SU-DHL-6 (cell line): ENCODE results near the gene CLEC16A.

Experiments
- H2AFZ ChIP-seq: fragments of 200-600 bp; sonication (generic); 2 replicates; pipeline ENCODE4 v1.6.1; 2014; ENCODE audit warnings: low read depth, mild to moderate bottlenecking, moderate library complexity, mixed read lengths, antibody characterized with exemption, low read length; ENCODE audit not compliant: severe bottlenecking
- H3F3A ChIP-seq: fragments of 200-600 bp; shearing (Covaris generic); 2 replicates; pipeline ENCODE4 v1.6.0; 2016; ENCODE audit warnings: antibody characterized with exemption, mild to moderate bottlenecking; ENCODE audit not compliant: insufficient read depth
- H3K27ac ChIP-seq: fragments of 200-600 bp; sonication (generic); 2 replicates; pipeline ENCODE4 v1.5.1; 2016; ENCODE audit warnings: low read depth, mild to moderate bottlenecking, low read length, moderate library complexity, mixed read lengths
- H3K27me3 ChIP-seq: fragments of 200-600 bp; sonication (generic), shearing (Covaris generic); 2 replicates; pipeline ENCODE4 v1.6.0; 2014; ENCODE audit warnings: mild to moderate bottlenecking, low read length
- H3K36me3 ChIP-seq: fragments of 200-600 bp; sonication (generic); 2 replicates; pipeline ENCODE4 v1.6.1; 2014; ENCODE audit warnings: mild to moderate bottlenecking, low read length, mixed read lengths
- H3K4me2 ChIP-seq: fragments of 300-600, 200-600 bp; shearing (Covaris generic), sonication (generic); 2 replicates; pipeline ENCODE4 v1.6.0; 2014; ENCODE audit warnings: low read length, low read depth, mild to moderate bottlenecking; ENCODE audit not compliant: poor library complexity, severe bottlenecking
- H3K4me3 ChIP-seq: fragments of 200-600 bp; sonication (generic); 2 replicates; pipeline ENCODE4 v1.5.1; 2014; ENCODE audit warnings: antibody characterized with exemption, low read length, mild to moderate bottlenecking, mixed read lengths; ENCODE audit not compliant: insufficient read depth, poor library complexity, severe bottlenecking
- H3K79me2 ChIP-seq: fragments of 200-600 bp; sonication (generic); 2 replicates; pipeline ENCODE4 v1.6.1; 2014; ENCODE audit warnings: mild to moderate bottlenecking, low read length, moderate library complexity; ENCODE audit not compliant: insufficient read depth
- H3K9ac ChIP-seq: fragments of 200-600 bp; sonication (generic); 2 replicates; pipeline ENCODE4 v1.7.0; 2014; ENCODE audit warnings: mild to moderate bottlenecking, low read length
- H3K9me2 ChIP-seq: fragments of 200-600 bp; sonication (generic); replicated peaks from 2 replicates; pipeline ENCODE4 v1.6.1; 2014; ENCODE audit warnings: low read length; ENCODE audit not compliant: insufficient read depth
- H3K9me3 ChIP-seq: fragments of 200-600 bp; sonication (generic); 2 replicates; pipeline ENCODE4 v1.6.1; 2014; ENCODE audit warnings: low read length, mixed read lengths; ENCODE audit not compliant: insufficient read depth
- H4K20me1 ChIP-seq: fragments of 200-600 bp; sonication (generic); 2 replicates; pipeline ENCODE4 v1.6.1; 2014; ENCODE audit warnings: low read depth, mild to moderate bottlenecking, antibody characterized with exemption, low read length, moderate library complexity, mixed read lengths
- EZH2phosphoT487 ChIP-seq: fragments of 200-600 bp; sonication (generic), shearing (Covaris generic); conservative IDR thresholded peaks from 2 replicates; pipeline ENCODE4 v1.6.1; 2018; ENCODE audit warnings: mild to moderate bottlenecking, antibody characterized with exemption, low read length, moderate library complexity, mixed read lengths
- TF ChIP-seq, protein P1 (sequence below): fragments of 200-600 bp; sonication (generic); IDR thresholded peaks from one replicate; pipeline ENCODE4 v1.5.1; 2017; ENCODE audit warnings: antibody characterized with exemption, mild to moderate bottlenecking, low read length, moderate library complexity; ENCODE audit not compliant: insufficient read depth, poor library complexity, severe bottlenecking

CLEC16A gene

DNA sequence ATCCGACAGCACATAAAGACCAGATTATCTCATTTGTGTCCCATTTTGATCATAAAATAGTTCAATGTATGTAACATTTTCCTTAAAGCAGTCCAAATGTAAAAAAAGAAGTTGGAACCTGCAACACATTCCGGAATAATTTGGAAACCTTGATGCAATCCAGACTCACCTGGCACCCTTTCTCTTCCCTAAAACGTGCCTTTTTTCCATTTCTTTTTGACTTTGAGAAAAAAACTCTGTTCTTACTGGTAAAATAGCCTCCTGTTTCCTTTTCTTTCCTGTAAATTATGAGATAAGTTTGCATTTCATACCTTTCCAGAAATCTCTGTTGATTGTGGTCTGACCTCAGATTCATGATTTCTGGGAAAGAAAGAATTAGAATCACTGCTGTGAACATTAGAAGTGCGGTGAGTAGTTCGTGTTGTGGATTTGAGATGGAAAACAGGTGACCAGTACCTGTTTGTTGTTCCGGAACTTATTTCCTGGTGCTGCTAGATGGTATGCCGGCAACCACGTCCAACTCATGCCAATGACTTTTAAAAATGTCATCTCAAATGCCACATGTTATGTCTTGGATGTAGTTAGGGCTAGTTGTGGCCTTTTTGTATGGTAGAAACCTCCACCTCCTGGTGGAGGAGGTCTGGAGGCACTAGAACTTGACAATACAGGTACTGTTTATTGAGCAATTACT lies 203.5 kb downstream of the CLEC16A start:
- H3K27me3 ChIP-seq = no peaks in the 10 kb centered on the region
- H3K9ac ChIP-seq = no peak overlapping the region
- H3K27ac ChIP-seq = no peak overlapping the region
- no peaks in the 10 kb centered on the region for H3K79me2 ChIP-seq
- no peaks in the 10 kb centered on the region for H3F3A ChIP-seq
- no peaks in the 10 kb centered on the region for H3K36me3 ChIP-seq
- H3K9me3 ChIP-seq = no peaks in the 10 kb centered on the region
- H3K9me2 ChIP-seq = no peaks in the 10 kb centered on the region
- no peak overlapping the region for H2AFZ ChIP-seq
- TF ChIP-seq, protein P1, sequence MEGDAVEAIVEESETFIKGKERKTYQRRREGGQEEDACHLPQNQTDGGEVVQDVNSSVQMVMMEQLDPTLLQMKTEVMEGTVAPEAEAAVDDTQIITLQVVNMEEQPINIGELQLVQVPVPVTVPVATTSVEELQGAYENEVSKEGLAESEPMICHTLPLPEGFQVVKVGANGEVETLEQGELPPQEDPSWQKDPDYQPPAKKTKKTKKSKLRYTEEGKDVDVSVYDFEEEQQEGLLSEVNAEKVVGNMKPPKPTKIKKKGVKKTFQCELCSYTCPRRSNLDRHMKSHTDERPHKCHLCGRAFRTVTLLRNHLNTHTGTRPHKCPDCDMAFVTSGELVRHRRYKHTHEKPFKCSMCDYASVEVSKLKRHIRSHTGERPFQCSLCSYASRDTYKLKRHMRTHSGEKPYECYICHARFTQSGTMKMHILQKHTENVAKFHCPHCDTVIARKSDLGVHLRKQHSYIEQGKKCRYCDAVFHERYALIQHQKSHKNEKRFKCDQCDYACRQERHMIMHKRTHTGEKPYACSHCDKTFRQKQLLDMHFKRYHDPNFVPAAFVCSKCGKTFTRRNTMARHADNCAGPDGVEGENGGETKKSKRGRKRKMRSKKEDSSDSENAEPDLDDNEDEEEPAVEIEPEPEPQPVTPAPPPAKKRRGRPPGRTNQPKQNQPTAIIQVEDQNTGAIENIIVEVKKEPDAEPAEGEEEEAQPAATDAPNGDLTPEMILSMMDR = no peak
- no peak for TF ChIP-seq EZH2phosphoT487
- no peak overlapping the region for H3K4me3 ChIP-seq
- H3K4me2 ChIP-seq = no peak overlapping the region
- no peaks in the 10 kb centered on the region for H4K20me1 ChIP-seq

DNA sequence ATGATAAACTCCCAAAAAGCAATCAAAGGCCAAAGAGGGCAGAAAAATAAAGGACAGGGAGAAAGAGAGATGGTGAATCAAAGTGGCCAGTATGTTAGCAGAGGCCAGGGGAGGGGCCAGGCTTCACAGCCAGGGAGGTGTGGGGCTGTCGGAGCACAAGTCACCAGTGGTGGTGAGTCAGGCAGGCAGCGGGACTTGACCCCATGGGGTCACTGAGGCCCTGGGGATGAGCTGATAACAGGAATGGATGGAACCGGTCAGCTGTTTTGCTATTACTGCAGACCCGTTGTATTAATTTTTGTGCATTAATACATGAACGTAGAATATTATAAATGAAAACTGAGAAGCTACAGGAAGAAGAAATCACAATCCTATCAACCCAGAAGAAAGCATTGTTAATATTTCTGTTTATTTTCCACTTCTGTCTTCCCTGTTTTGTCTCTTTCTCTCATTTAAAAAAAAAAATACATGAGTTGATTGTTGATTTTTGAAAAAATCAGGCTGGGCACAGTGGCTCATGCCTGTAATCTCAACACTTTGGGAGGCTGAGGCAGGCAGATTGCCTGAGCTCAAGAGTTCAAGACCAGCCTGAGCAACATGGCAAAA lies 204.8 kb downstream of the CLEC16A start:
- Histone ChIP-seq H3K36me3 (no peaks in the 10 kb centered on the region), H4K20me1 (no peaks in the 10 kb centered on the region), H2AFZ (no peak overlapping the region), H3K9me3 (no peaks in the 10 kb centered on the region), H3K9ac (no peak overlapping the region), H3K27me3 (no peaks in the 10 kb centered on the region), H3F3A (no peaks in the 10 kb centered on the region), H3K4me2 (no peak overlapping the region), H3K27ac (no peak overlapping the region), H3K9me2 (no peaks in the 10 kb centered on the region), H3K4me3 (no peak overlapping the region), H3K79me2 (no peaks in the 10 kb centered on the region)
- no peak for TF ChIP-seq EZH2phosphoT487
- TF ChIP-seq, protein P1 = no peak

DNA sequence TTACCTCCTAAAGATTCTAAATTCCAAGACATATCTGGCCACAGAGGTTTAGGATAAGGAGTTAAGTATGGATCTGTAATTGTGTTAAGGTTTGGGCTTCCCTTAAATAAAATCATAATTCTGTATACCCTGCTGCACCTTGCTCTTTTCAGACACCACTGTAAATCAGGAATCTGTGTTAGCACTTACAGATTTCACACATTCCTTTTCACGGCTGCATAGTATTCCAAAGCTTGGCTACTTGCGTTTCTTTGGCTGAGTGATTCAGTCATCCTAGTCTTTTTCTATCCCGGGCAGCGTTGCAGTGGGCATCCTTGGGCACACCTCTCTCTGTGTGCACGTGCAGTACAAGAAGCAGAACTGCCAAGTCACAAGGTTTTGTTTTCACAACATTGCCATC lies 205.8 kb downstream of the CLEC16A start:
- H3K9ac ChIP-seq = no peak overlapping the region
- H3K79me2 ChIP-seq = no peaks in the 10 kb centered on the region
- H3K27ac ChIP-seq = no peak overlapping the region
- H3K9me2 ChIP-seq = no peaks in the 10 kb centered on the region
- no peaks in the 10 kb centered on the region for H3F3A ChIP-seq
- TF ChIP-seq, protein P1 = no peak
- no peak for TF ChIP-seq EZH2phosphoT487
- no peaks in the 10 kb centered on the region for H3K9me3 ChIP-seq
- H3K27me3 ChIP-seq = no peaks in the 10 kb centered on the region
- H4K20me1 ChIP-seq = no peaks in the 10 kb centered on the region
- H2AFZ ChIP-seq = no peak overlapping the region
- H3K4me2 ChIP-seq = no peak overlapping the region
- H3K4me3 ChIP-seq = no peak overlapping the region
- no peaks in the 10 kb centered on the region for H3K36me3 ChIP-seq
